Peyer's patch (tissue), 4 donors: Measurements from ENCODE around the gene DEFB114. TPM values are rescaled to one million over a fixed set of nuclear protein-coding genes. Genes with fewer than 3 reads are reported as not detected.

Source experiments
- DNase-seq, 3 donors: peaks; one replicate each; pipeline ENCODE4 v3.0.0-alpha.2; 2017 to 2019
- H3K27ac ChIP-seq, 4 donors: fragments of 200-600 bp; sonication (generic); one replicate each; pipeline ENCODE4 v1.5.1; 2016 to 2019
- H3K27me3 ChIP-seq, 2 donors: fragments of 200-600 bp; sonication (generic); one replicate each; pipeline ENCODE4 v1.5.1; 2019
- H3K36me3 ChIP-seq, 3 donors: fragments of 200-600 bp; sonication (generic); one replicate each; pipeline ENCODE4 v1.5.1; 2016 to 2019
- H3K4me1 ChIP-seq, 4 donors: fragments of 200-600 bp; sonication (generic); one replicate each; pipeline ENCODE4 v1.5.1; 2016 to 2019
- H3K4me3 ChIP-seq, 4 donors: fragments of 200-600 bp; sonication (generic); 1 replicate in 3 of 4; 2 replicates in 1 of 4; pipeline ENCODE4 v1.5.1; 2016 to 2019; ENCODE audit warnings: mild to moderate bottlenecking in 1 of 4
- H3K9me3 ChIP-seq, 4 donors: fragments of 200-600 bp; sonication (generic); one replicate each; pipeline ENCODE4 v1.5.1; 2016 to 2019; ENCODE audit warnings: mild to moderate bottlenecking in 1 of 4
- POLR2A ChIP-seq, 2 donors: fragments of 450-650 bp; IDR thresholded peaks; one replicate each; pipeline ENCODE4 v1.5.1; 2017; ENCODE audit warnings: antibody characterized with exemption in 2 of 2, mild to moderate bottlenecking in 2 of 2, moderate library complexity in 2 of 2
- total RNA-seq, 4 donors: library from RNA; depleted of rRNA; stranded (reverse); fragments of >200 nt; gene quantifications; one replicate each; pipeline ENCODE4 v1.1.0, GENCODE V29; 2016
- TF ChIP-seq, protein P1 (sequence below), 6 experiments: fragments of 450-650 bp in 4 of 6; fragments of 200-600 bp in 2 of 6; sonication (generic) in 1 of 6; IDR thresholded peaks; one replicate each; pipeline ENCODE4 v1.5.1; 2017 to 2019; ENCODE audit warnings: antibody characterized with exemption in 6 of 6, mild to moderate bottlenecking in 3 of 6, moderate library complexity in 1 of 6

Gene DEFB114
- total RNA-seq, 4 donors from 2014 or later: not detected

DNA sequence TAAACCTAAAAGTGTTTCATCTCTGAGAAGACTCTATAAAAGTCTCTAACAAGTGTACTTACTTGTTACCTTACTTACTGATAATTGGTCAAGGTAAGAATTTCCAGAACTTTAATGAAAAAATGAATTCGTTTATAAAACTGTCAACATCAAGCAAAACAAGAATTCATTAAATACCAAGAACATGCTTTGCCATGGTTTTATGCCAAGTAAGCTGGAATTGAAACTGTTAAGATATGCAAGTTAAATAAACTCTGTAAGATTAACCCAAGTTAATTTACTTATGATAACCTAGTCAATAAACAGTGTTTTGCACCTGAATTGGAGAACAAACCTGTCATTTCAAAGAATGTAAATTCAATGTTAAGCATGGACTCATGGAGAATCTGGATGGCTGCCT lies 22.6 kb upstream of the DEFB114 start:
- H3K4me3 ChIP-seq: no peak overlapping the region
- TF ChIP-seq, protein P1, sequence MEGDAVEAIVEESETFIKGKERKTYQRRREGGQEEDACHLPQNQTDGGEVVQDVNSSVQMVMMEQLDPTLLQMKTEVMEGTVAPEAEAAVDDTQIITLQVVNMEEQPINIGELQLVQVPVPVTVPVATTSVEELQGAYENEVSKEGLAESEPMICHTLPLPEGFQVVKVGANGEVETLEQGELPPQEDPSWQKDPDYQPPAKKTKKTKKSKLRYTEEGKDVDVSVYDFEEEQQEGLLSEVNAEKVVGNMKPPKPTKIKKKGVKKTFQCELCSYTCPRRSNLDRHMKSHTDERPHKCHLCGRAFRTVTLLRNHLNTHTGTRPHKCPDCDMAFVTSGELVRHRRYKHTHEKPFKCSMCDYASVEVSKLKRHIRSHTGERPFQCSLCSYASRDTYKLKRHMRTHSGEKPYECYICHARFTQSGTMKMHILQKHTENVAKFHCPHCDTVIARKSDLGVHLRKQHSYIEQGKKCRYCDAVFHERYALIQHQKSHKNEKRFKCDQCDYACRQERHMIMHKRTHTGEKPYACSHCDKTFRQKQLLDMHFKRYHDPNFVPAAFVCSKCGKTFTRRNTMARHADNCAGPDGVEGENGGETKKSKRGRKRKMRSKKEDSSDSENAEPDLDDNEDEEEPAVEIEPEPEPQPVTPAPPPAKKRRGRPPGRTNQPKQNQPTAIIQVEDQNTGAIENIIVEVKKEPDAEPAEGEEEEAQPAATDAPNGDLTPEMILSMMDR (IDR thresholded peaks at IDR 0.05): no peak
- no peak for TF ChIP-seq POLR2A (IDR thresholded peaks at IDR 0.05)
- no peak for DNase-seq
- no peaks in the 10 kb centered on the region for H3K9me3 ChIP-seq
- no peaks in the 10 kb centered on the region for H3K36me3 ChIP-seq
- no peaks in the 10 kb centered on the region for H3K4me1 ChIP-seq
- no peaks in the 10 kb centered on the region for H3K27me3 ChIP-seq
- H3K27ac ChIP-seq: no peak overlapping the region

DNA sequence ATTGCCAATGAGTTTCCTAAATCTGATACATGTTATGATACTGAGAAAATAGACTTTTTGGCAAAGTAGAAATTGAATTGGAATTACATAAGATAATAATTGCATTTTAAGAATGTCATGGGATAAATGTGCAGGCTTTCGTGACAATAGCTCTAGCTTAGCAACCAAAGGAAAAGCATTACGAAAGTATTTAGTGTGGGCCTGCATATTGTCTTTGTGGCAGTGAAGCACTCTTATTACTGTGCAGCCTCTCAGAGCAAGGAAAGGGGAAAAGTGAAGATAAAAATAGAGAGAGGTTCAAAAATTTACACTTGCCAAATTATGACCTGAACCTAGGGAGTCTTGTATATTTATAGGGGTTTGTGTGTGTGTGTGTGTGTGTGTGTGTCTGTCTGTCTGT lies 18.1 kb upstream of the DEFB114 start:
- no peak for DNase-seq
- Histone ChIP-seq H3K4me1 (no peaks in the 10 kb centered on the region), H3K9me3 (no peaks in the 10 kb centered on the region), H3K4me3 (no peak overlapping the region), H3K27me3 (no peaks in the 10 kb centered on the region), H3K36me3 (no peaks in the 10 kb centered on the region), H3K27ac (no peak overlapping the region)
- no peak for TF ChIP-seq POLR2A (IDR thresholded peaks at IDR 0.05)
- TF ChIP-seq, protein P1 (IDR thresholded peaks at IDR 0.05): no peak

DNA sequence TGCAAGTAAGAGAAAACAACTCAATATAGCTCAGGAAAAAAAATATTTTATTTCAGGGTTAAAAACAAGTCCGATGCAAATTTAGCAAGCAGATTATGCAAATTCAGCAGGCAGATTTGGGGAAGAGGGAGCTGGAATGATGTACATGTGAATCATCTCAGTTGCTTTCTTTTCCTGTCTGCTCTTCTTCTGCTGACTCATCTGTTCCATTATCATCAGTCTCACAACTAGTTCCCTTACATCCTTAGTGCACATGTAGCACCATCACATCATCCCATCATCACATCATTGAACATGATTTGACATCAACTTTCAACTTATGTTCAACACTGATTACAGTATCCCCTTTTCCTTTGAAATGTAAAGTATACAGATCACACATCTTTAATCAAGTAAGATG lies 16.9 kb upstream of the DEFB114 start:
- Histone ChIP-seq H3K27ac (no peak overlapping the region), H3K4me1 (no peaks in the 10 kb centered on the region), H3K9me3 (no peaks in the 10 kb centered on the region), H3K36me3 (no peaks in the 10 kb centered on the region), H3K27me3 (no peaks in the 10 kb centered on the region), H3K4me3 (no peak overlapping the region)
- DNase-seq: no peak
- TF ChIP-seq POLR2A (IDR thresholded peaks at IDR 0.05): no peak
- TF ChIP-seq, protein P1 (IDR thresholded peaks at IDR 0.05): no peak

DNA sequence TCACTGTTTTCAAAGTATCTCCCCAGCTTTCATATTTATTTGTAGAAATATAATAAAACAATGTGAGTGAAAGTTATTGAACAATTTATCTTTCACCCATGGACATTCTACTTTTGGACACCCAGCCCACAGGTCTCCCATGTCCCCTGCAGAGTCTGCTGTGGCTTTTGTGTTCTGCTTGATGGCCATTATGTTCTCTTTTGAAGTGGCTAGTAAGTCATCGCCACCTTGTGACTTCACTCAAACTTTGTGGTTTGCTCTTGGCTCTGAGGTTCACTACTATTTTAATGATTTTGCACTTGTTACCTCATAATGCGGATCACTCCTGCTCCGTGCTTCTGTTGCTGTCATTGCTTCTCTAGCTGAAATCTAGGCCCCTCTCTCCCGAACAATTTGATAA lies 15.6 kb upstream of the DEFB114 start:
- no peak for TF ChIP-seq POLR2A (IDR thresholded peaks at IDR 0.05)
- TF ChIP-seq, protein P1 (IDR thresholded peaks at IDR 0.05): no peak
- Histone ChIP-seq H3K4me3 (no peak overlapping the region), H3K9me3 (no peaks in the 10 kb centered on the region), H3K27me3 (no peaks in the 10 kb centered on the region), H3K36me3 (no peaks in the 10 kb centered on the region), H3K27ac (no peak overlapping the region), H3K4me1 (no peaks in the 10 kb centered on the region)
- DNase-seq: no peak

DNA sequence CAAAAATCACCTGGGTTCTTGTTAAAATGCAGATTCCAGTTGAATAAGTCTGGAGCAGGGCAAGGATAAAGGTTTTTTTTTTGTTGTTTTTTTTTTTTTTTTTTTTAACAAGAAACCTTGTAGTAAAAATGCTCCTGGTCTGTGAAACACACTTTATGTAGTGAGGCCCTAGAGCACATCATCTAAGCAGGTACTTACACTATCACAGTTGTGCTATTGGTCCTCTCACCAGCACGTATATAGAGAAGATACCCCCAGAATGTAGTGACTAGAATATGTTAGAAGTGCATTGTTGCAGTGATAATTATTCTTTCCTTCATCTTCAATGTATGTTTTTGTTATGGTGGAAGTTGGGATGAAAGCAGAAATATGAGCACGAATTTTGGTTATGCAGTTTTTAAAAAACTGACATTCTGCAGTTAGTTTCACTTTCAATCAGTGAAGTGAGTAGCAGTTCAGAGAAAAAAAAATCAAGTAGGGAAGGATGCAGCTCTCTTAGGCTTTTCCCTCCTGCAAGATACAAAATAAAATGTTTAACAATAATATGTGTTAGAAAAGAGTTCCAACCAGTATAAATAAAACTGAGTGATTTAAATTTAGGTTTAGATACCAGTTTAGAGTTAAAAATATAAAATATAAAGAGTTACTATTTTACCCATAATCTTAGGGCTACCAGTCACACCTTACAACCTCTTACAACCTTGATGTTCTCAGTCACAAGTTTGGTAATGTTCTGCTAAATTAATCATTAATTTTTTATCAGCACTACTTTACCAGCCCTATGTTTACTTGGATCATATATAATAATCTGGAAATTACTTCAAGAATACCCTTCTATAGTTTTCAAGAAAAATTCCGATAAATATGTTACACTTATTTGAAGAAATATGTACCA lies 14.6 kb upstream of the DEFB114 start:
- Histone ChIP-seq H3K27ac (no peak overlapping the region), H3K27me3 (no peaks in the 10 kb centered on the region), H3K4me3 (peak overlapping the region in 1 of 4 donors; percentile 27), H3K9me3 (no peaks in the 10 kb centered on the region), H3K4me1 (no peaks in the 10 kb centered on the region), H3K36me3 (no peaks in the 10 kb centered on the region)
- DNase-seq: no peak
- TF ChIP-seq, protein P1 (IDR thresholded peaks at IDR 0.05): no peak
- no peak for TF ChIP-seq POLR2A (IDR thresholded peaks at IDR 0.05)
